GM18505 (cell line): ENCODE data around the gene OR52E8.

ENCODE experiments used
- ATAC-seq: cut with Tn5 transposase; IDR thresholded peaks from one replicate; pipeline ENCODE4 v1.9.1; 2021; ENCODE audit not compliant: unreplicated experiment
- POLR2A ChIP-seq: IDR thresholded peaks from 4 replicates; pipeline ENCODE4 v1.6.1; 2011; ENCODE audit warnings: borderline replicate concordance; ENCODE audit not compliant: insufficient read depth, insufficient read length; ENCODE audit errors: extremely low read depth

OR52E8 gene

DNA sequence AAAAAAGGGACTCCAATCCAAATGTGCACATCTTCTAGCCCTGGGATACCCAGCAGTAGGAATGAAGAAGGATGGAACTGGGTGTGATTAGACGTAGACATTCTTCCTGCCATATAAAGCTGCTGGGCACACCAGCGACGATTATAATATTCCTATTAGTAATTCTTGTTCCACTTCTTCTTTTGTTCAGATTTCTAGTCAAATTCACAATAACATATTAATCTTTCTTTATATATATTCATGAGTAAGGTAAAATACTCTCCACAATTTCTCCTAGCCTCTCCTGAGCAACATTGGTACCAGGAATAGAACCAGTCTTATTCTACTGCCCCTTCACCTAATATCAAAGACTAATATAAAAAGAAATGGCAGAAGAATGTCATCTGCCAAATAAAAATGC is at the start of gene OR52E8:
Gene OR52E8, minus strand, starts transcription at position 101 of the 400 bp plus-strand sequence. Its CDS starts 0 bp downstream, at position 101.
- no peak for TF ChIP-seq POLR2A
- no peak for ATAC-seq

DNA sequence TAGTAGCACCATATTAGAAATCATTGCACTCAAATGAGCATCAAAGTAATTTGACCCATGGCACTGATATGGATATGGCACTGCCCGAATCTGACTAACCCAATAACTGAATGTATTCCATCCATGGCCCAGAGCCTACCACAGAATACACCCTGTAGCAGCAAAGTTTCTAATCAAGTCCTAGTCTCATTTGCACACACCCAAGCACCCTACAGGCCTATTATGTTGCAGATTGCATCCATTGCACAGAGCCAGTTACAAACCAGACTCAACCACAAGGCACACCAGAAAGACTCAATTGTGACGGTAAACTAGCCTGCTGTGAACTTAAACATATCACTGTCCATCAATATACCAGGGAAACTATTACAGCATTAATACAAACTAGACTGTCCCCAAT is 42.0 kb upstream of the OR52E8 start:
- no peak for TF ChIP-seq POLR2A
- ATAC-seq = no peak

DNA sequence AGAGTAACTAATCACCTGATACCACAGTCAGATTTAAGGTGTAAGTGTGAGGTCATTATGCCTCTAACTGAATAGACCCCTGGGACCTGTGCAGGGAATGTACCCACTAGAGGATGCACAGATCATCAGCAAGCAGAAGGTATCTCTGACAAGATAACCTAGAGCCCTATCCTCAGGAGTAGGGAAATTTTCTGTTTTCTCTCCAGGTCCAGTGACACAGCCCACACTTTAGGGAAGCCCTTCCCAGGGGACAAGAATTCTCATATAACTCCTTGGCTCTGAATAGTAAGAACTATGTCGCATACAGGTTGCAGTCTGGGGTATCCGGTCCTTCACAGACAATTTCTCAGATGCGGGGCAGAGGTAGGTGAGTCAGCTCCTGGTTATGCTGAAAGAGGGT is 35.4 kb upstream of the OR52E8 start, which contains the start of gene OR52E5:
Gene OR52E5, plus strand, starts transcription at position 301 of the 400 bp plus-strand sequence. CDS start 7,569 bp downstream, outside the sequence.
- ATAC-seq = no peak
- TF ChIP-seq POLR2A = no peak

DNA sequence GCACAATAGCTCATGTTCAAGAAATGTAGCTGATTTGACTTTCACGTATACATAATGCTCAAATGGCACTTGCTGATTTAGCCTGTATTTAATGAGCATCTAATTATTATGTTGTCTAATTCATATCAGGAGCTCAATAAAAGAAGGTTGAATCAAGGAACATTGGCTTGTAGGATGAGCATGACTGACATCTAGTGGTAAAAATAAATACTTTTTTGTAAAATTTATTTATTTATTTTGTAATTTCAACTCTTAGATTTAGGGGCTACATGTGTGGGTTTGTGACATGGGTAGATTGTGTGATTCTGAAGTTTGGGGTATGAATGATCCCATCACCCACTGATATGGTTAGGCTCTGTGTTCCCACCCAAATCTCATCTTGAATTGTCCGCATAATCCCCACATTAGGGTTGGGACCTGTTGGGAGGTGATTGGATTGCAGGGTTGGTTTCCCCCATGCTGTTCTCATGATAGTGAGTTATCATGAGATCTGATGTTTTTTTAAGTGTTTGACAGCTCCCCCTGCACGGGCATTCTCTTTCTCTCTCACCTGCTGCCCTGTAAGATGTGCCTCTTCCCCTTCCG is 33.8 kb upstream of the OR52E8 start:
- no peak for ATAC-seq

DNA sequence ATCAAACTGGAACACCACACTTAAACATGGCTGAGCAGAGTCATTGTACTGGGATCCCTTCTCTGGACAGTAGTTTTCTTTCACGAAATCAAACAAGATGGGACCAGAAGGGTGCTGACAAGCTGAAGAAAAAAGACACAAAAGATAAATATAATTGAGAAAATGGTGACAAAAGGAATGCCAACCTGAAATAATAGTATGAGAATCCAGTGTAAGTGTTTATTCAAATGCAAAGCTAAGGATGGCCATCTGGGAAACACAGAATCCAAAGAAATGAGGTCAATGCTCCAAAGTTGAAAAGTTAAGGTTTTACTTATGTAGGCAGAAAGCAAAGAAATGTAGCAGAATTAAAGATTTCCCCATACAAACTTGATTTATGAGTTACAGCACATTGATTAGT is 30.2 kb upstream of the OR52E8 start:
- no peak for ATAC-seq
- TF ChIP-seq POLR2A = no peak

More for the DNA sequence above, 33.8 kb upstream of the OR52E8 start:
- no peak for TF ChIP-seq POLR2A

DNA sequence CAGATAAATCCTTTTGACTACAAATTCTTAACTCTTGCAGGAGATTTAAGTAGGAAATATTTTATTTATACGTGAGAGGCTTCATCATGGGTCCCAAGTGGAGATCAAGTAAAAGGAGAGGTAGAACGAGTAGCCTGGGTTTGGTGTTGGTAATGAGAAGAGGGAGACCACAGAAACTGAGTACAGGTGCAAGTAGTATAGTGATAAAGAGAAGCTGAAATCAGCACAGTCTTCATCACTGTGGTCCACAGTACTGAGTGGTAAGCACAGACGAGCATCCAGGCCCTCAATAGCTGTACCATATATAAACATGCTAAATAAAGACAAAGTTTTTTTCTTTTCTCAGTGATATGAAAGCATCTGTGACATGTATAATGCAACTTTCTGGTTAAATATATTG is 29.7 kb upstream of the OR52E8 start:
- TF ChIP-seq POLR2A = no peak
- no peak for ATAC-seq

DNA sequence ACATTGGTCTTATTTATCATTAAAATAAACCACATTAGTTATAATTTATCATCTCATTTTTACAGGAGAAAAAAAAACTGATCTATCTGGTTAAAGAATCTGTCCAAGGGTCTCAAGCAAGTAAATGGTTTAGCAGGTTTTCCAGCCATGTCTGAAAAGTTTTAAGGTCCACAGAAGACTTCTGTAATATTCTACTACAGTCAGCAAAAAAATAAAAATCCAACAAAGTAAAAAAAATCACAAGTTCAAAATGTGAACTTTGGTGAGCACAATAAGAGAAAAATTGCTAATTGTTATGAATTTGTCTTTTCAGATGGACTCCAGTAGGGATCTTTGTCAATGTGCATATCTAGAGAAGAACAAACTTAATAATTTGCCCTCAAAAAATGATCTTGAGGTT is 24.3 kb upstream of the OR52E8 start:
- no peak for TF ChIP-seq POLR2A
- ATAC-seq = no peak

DNA sequence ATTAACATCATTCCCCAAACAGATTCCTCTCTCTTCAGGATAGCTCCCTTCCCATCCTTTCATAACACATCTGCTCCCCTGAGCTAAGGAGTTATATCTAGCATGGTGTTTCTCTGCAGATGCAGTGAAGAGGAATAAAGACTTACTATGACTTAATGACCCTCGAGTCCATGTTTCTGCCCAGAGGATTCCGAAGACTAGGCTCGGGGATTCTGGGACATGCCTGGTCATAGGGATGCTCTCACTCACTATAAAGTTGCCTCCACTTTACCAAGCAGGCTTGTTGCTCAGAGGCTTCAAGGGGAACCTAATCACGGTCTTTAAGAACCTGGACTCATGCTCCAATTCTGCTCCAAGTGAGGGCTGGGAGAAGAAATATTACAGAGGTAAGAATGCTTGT is 22.8 kb upstream of the OR52E8 start, which contains the start of gene OR52E4:
Gene OR52E4, plus strand, starts transcription at position 301 of the 400 bp plus-strand sequence. CDS start 3,664 bp downstream, outside the sequence.
- ATAC-seq = no peak
- TF ChIP-seq POLR2A = no peak

DNA sequence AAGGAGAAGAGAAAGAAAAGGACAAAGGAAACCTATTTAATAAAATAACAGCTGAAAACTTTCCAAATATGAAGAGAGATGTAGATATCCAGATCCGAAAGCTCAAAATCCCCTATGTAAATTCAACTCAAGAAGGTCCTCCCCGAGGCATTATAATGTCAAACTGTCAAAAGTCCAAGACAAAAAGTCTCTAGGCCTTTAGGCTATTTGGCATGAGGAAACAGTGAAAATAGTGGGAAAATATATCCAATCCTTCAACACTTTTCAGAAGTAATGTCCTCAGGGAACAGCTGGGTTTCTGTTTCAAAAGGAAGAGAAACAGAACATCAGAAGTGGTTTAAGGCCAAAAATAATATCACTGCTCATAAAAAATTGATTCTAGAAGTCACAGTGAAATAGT is 21.1 kb upstream of the OR52E8 start:
- no peak for TF ChIP-seq POLR2A
- ATAC-seq = no peak

DNA sequence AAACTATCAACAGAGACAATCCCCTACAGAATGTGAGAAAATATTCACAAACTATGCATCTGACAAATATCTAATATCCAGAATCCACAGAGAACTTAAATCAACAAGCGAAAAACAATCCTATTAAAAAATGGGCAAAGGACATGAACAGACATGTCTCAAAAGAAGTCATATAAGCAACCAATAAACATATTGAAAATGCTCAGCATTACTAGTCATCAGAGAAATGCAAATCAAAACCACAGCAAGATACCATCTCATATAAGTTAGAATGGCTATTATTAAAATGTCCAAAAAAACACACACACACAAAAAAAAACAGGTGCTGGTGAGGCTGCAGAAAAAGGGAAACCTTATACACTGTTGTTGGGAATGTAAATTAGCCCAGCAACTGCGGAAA is 8.3 kb upstream of the OR52E8 start:
- TF ChIP-seq POLR2A = no peak
- no peak for ATAC-seq

DNA sequence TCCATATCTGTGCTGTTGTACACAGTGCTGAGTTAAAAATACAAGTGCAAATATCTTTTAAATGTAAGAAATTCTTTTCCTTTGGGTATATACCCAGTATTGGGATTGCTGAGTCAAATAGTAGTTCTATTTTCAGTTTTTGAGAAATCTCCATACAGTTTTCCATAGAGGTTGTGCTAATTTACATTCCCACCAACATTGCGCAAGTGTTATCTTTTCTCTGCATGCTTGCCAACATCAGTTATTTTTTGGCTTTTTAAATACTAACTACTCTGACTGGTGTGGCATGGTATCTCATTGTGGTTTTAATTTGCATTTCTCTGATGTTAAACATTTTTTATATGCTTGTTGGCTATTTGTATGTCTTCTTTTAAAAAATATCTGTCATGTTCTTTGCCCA is 6.5 kb downstream of the OR52E8 start:
- no peak for TF ChIP-seq POLR2A
- no peak for ATAC-seq

DNA sequence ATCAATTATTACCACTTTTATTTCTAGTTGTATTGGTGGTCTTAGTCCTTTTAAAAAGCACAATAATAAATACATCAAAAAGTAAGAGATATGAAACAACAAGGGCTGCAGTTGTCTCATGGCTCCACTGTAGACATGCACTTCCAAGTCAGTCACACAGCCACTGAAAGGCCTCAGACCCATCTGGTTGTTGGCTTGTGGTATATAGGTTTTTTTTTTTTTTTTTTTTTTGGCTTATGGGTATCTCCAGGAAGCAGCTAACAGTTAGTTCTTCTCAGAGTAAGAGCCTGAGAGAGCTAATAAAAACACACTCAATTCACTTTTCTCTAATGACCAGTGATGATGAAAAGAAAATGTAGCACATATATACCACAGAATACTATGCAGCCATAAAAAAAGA is 9.8 kb downstream of the OR52E8 start:
- no peak for ATAC-seq
- no peak for TF ChIP-seq POLR2A

DNA sequence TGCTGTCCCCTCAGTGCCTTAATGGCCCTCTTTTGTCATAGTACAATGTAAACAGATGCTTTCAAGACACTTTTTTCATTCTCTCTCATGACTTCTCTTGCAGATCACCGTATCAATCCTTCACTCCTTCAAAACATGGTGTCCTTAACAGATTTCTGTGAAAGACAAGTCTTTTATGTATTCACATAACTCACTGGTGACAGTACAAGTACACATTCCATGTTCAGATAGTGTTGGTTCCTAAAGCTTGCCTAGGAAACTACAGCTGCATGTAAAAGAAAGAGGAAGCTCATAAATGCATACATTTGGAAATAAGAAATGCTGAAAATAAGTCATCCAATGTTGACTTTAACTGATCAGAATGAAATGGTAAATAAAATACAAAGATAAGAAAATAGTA is 10.8 kb downstream of the OR52E8 start:
- no peak for TF ChIP-seq POLR2A
- no peak for ATAC-seq

DNA sequence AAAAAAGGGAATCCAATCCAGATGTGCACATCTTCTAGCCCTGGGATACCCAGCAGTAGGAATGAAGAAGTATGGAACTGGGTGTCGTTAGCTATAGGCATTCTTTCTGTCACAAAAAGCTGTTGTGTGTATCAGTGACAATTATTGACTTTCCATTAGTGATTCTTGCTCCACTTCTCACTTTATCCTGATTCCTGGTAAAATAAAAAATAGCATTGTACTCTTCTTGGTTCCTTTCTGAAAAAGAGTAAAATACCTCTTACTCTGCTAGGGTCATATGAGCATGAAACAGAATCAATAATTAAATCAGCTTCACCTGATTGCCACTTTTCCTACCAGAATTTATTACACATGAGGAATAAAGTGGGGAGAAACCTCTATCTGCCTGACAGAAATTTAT is 15.7 kb downstream of the OR52E8 start, which contains the start of gene OR52E6:
Gene OR52E6, minus strand, starts transcription at position 101 of the 400 bp plus-strand sequence. Its CDS starts 0 bp downstream, at position 101.
- no peak for TF ChIP-seq POLR2A
- no peak for ATAC-seq

DNA sequence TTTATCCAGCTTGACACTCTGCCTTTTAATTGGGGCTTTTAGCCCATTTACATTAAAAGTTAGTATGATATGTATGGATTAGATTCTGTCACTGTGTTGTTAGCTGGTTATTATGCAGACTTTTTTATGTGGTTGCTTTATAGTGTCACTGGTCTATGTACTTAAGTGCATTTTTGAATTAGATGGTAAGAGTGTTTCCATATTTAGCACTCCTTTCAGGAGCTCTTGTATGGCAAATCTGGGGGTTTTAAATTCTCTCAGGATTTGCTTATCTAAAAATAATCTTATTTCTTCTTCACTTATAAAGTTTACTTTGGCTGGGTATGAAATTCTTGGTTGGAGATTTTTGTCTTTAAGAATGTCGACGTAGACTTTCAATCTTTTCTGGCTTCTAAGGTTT is 19.8 kb downstream of the OR52E8 start:
- no peak for ATAC-seq

DNA sequence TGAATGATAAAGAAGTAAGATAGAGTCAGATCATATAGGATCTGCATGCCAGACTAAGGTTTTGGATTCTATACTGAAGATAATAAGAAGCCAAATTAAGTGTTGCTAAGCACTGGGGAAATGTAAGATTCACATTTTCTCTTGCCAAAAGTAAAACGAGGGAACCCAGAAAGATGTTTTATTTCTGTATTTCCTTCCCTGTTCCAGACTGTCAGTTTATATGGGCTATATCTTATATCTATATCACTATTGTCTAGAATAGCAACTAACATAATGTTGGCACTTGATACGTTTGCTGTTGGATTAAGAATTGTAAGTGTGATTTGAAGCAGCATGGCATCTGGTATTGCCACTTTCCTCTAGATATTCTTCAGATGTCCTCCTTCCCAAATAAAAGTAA is 24.0 kb downstream of the OR52E8 start:
- no peak for ATAC-seq
- TF ChIP-seq POLR2A = no peak

More for the DNA sequence above, 19.8 kb downstream of the OR52E8 start:
- no peak for TF ChIP-seq POLR2A
